HepG2 (cell line): ENCODE results near the gene NKX6-2. TPM values are rescaled to one million over a fixed set of nuclear protein-coding genes. Genes with fewer than 3 reads are reported as not detected.

Source experiments
- ATAC-seq: fragments of 200-7000 bp; cut with Tn5 transposase; 3 replicates; pipeline ENCODE4 v1.9.1; 2020; ENCODE audit warnings: mild to moderate bottlenecking, moderate library complexity
- BruUV-seq: library from RNA; stranded (reverse); fragments of 400-500 nt; replicated peaks from 2 replicates; lab custom pipeline; 2021; lab: Mats Ljungman, UMichigan
- CTCF ChIA-PET: fragments of 300-600 bp; formaldehyde crosslinking; extraction: SDS; loops from one replicate; lab custom pipeline; 2021; ENCODE audit warnings: low total read pairs, inconsistent platforms, low intra/inter-chr PET ratio; lab: Yijun Ruan, JAX
- POLR2A ChIA-PET: fragments of 350-600 bp; sonication (Branson Sonifier 250); formaldehyde crosslinking; loops from one replicate; lab custom pipeline; 2020; ENCODE audit warnings: antibody characterized with exemption, inconsistent platforms; lab: Yijun Ruan, JAX
- DNase-seq: peaks from one replicate; pipeline ENCODE4 v3.0.0-alpha.2; 2015; ENCODE audit warnings: low spot score
- FAIRE-seq: peaks from 3 replicates; lab custom pipeline; 2011; peaks lifted over from hg19 to GRCh38; lab: Jason Lieb, UNC
- H2AFZ ChIP-seq: one replicate; pipeline ENCODE4 v1.6.1; 2011; ENCODE audit warnings: low read length, inconsistent platforms
- H3K27ac ChIP-seq: fragments of 300-600 bp; 3 replicates; pipeline ENCODE4 v1.8.0; 2011; ENCODE audit warnings: mixed run types, mild to moderate bottlenecking, mixed read lengths, low read length, inconsistent platforms; ENCODE audit not compliant: insufficient read depth; ENCODE audit errors: extremely low read length
- H3K27me3 ChIP-seq, 2 experiments: fragments of 200-600 bp in 1 of 2; 2 replicates in 1 of 2; 3 replicates in 1 of 2; pipeline versions ENCODE4 v1.6.0 to v1.8.0; 2011; ENCODE audit warnings: low read length in 2 of 2, mild to moderate bottlenecking in 2 of 2, moderate library complexity in 2 of 2, inconsistent platforms in 1 of 2; ENCODE audit not compliant: insufficient read depth in 2 of 2, control insufficient read depth in 1 of 2
- H3K36me3 ChIP-seq, 2 experiments: fragments of 200-600 bp in 1 of 2; replicated peaks in 1 of 2; 2 replicates in 1 of 2; 3 replicates in 1 of 2; pipeline versions ENCODE4 v1.5.1 to v1.8.0; 2011; ENCODE audit warnings: low read length in 2 of 2, inconsistent platforms in 1 of 2; ENCODE audit not compliant: insufficient read depth in 2 of 2, control insufficient read depth in 1 of 2
- H3K4me1 ChIP-seq: 2 replicates; pipeline ENCODE4 v1.5.1; 2012; ENCODE audit warnings: low read length, inconsistent platforms; ENCODE audit not compliant: insufficient read depth
- H3K4me2 ChIP-seq: 2 replicates; pipeline ENCODE4 v1.6.0; 2011; ENCODE audit warnings: low read depth, low read length, inconsistent platforms
- H3K4me3 ChIP-seq, 3 experiments: fragments of 200-600 bp in 1 of 3; sonication (generic), shearing (Covaris generic) in 1 of 3; replicated peaks in 1 of 3; 2 replicates each; pipeline ENCODE4 v1.5.1; 2011 to 2016; ENCODE audit warnings: low read length in 3 of 3, inconsistent platforms in 2 of 3, low read depth in 2 of 3, mild to moderate bottlenecking in 2 of 3, control low read depth in 1 of 3, mixed read lengths in 1 of 3; ENCODE audit not compliant: insufficient read depth in 1 of 3
- H3K79me2 ChIP-seq: one replicate; pipeline ENCODE4 v1.6.1; 2011; ENCODE audit warnings: low read length, inconsistent platforms; ENCODE audit not compliant: insufficient read depth
- H3K9ac ChIP-seq: 2 replicates; pipeline ENCODE4 v1.6.0; 2011; ENCODE audit warnings: mild to moderate bottlenecking, low read depth, low read length, inconsistent platforms; ENCODE audit not compliant: insufficient read depth
- H3K9me3 ChIP-seq: 2 replicates; pipeline ENCODE4 v1.5.1; 2012; ENCODE audit warnings: mild to moderate bottlenecking, low read length
- H4K20me1 ChIP-seq: 2 replicates; pipeline ENCODE4 v1.6.0; 2011; ENCODE audit warnings: inconsistent platforms, mild to moderate bottlenecking, low read length, moderate library complexity; ENCODE audit not compliant: insufficient read depth
- GTF3A ChIP-seq: sonication (generic); formaldehyde crosslinking; conservative IDR thresholded peaks from 2 replicates; pipeline ENCODE4 v1.4.0; 2020; ENCODE audit warnings: mild to moderate bottlenecking, missing genetic modification reagents
- KAT7 ChIP-seq: IDR thresholded peaks from 2 replicates; pipeline ENCODE4 v1.6.1; 2018; ENCODE audit warnings: borderline replicate concordance, missing compliant biosample characterization
- NR2C2 ChIP-seq: sonication (generic); formaldehyde crosslinking; IDR thresholded peaks from 2 replicates; pipeline ENCODE4 v1.4.0; 2020; ENCODE audit warnings: missing genetic modification reagents, mild to moderate bottlenecking, moderate library complexity, borderline replicate concordance
- PCBP2 ChIP-seq: fragments of 200-400 bp; formaldehyde crosslinking; optimal IDR thresholded peaks from 2 replicates; pipeline ENCODE3; 2018; ENCODE audit warnings: low read length, low read depth; ENCODE audit not compliant: poor library complexity, severe bottlenecking
- PHF8 ChIP-seq: sonication (generic); formaldehyde crosslinking; IDR thresholded peaks from 2 replicates; pipeline ENCODE4 v1.5.0; 2020; ENCODE audit warnings: missing genetic modification reagents
- ZNF34 ChIP-seq: sonication (generic); formaldehyde crosslinking; IDR thresholded peaks from 2 replicates; pipeline ENCODE4 v1.4.0; 2020; ENCODE audit warnings: mild to moderate bottlenecking, missing genetic modification reagents, borderline replicate concordance
- ZNF468 ChIP-seq: sonication (generic); formaldehyde crosslinking; IDR thresholded peaks from 2 replicates; pipeline ENCODE4 v1.8.0; 2022; ENCODE audit warnings: mild to moderate bottlenecking, moderate library complexity, missing genetic modification reagents
- ZNF501 ChIP-seq: sonication (generic); formaldehyde crosslinking; IDR thresholded peaks from 2 replicates; pipeline ENCODE4 v1.5.1; 2020; ENCODE audit warnings: mild to moderate bottlenecking, moderate library complexity, missing genetic modification reagents
- WGBS: methylation state at CpG from one replicate; pipeline ENCODE4 v1.1.6; 2017; ENCODE audit warnings: low lambda C conversion rate; 5-methylcytosine and 5-hydroxymethylcytosine counted together
- in situ Hi-C: cut with HindIII; loops from 2 replicates; pipeline ENCODE4 v1.10.0; 2017; ENCODE audit warnings: low pct_unique_long_range_greater_than_20kb; ENCODE audit not compliant: extremely low pct_ligation_motif_present
- intact Hi-C: fragments of 100-400 bp; cut with micrococcal nuclease; formaldehyde crosslinking; loops from one replicate; pipeline ENCODE4 v1.10.0; 2022; ENCODE audit not compliant: unreplicated experiment
- polyA plus RNA-seq, 8 experiments: library from polyadenylated mRNA; depleted of rRNA in 3 of 8; stranded (reverse) in 7 of 8; unstranded in 1 of 8; fragments of >200 nt; fragmentation: Illumina TruSeq in 4 of 8; extraction: Trizol in 4 of 8; gene quantifications; 2 replicates each; pipeline versions ENCODE4 v1.2.1 to v1.2.3, GENCODE V29; 2011 to 2016; ENCODE audit warnings: low read depth in 4 of 8, missing spikeins in 1 of 8, mixed read lengths in 1 of 8; ENCODE audit not compliant: insufficient read depth in 1 of 8
- total RNA-seq, 5 experiments: library from RNA; depleted of rRNA; stranded (reverse); fragments of >200 nt; fragmentation: Illumina TruSeq; extraction: Trizol; gene quantifications; 2 replicates each; pipeline ENCODE4 v1.2.3, GENCODE V29; 2016; ENCODE audit warnings: low read depth in 1 of 5
- TF ChIP-seq, protein P1 (sequence below): sonication (generic); formaldehyde crosslinking; IDR thresholded peaks from 2 replicates; pipeline ENCODE4 v1.5.0; 2020; ENCODE audit warnings: mild to moderate bottlenecking, missing genetic modification reagents, moderate library complexity
- TF ChIP-seq, protein P2 (sequence below): sonication (generic); formaldehyde crosslinking; IDR thresholded peaks from 2 replicates; pipeline ENCODE4 v1.5.0; 2020; ENCODE audit warnings: missing genetic modification reagents

Gene NKX6-2
- total and polyA plus RNA-seq, 2 of the 13 experiments (the other 11 are each of a cell fraction or from before 2014, with no cell fraction given), result not detected

DNA sequence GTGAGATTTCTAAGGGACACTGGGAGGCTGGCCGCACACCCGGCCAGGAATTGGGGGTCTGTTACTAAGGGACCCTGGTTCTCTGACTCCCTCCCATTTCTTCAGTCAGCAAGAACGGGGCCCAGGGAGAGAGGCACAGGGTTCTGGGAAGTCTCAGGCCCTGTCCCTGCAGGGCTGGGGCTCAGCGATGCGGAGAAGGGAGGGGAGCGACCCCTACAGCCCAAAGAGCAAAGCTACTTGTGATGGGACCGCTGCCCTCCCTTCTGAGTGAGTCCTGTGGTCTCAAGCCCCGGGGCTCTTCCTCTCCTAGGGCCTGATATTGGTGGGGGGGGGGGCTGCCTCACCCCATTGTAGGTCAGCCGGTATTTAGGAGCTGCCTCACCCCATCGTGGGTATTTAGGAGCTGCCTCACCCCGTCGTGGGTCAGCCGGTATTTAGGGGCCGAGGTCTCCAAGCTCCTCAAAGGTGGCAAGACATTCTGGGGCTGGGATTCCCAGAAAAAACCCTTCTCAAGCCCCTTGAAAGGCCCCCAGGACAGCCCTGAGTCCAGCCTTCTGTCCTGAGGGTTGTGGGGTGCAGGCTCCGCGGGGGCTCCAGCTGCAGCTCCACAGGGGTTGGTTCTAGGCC is 16.9 kb upstream of the NKX6-2 start:
- FAIRE-seq, result no peak
- TF ChIP-seq ZNF468 (CRISPR knock-in tag) (no peak), ZNF501 (CRISPR knock-in tag) (no peak), KAT7 (CRISPR knock-in tag) (no peak)
- TF ChIP-seq, protein P1, sequence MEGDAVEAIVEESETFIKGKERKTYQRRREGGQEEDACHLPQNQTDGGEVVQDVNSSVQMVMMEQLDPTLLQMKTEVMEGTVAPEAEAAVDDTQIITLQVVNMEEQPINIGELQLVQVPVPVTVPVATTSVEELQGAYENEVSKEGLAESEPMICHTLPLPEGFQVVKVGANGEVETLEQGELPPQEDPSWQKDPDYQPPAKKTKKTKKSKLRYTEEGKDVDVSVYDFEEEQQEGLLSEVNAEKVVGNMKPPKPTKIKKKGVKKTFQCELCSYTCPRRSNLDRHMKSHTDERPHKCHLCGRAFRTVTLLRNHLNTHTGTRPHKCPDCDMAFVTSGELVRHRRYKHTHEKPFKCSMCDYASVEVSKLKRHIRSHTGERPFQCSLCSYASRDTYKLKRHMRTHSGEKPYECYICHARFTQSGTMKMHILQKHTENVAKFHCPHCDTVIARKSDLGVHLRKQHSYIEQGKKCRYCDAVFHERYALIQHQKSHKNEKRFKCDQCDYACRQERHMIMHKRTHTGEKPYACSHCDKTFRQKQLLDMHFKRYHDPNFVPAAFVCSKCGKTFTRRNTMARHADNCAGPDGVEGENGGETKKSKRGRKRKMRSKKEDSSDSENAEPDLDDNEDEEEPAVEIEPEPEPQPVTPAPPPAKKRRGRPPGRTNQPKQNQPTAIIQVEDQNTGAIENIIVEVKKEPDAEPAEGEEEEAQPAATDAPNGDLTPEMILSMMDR (CRISPR knock-in tag), result peak; percentile 57
- Histone ChIP-seq H3K9me3 (no peaks in the 10 kb centered on the region), H3K27ac (no peak overlapping the region), H3K9ac (no peak overlapping the region), H4K20me1 (no peaks in the 10 kb centered on the region), H3K36me3 (no peaks in the 10 kb centered on the region), H2AFZ (no peak overlapping the region), H3K4me3 (no peak overlapping the region), H3K27me3 (peaks cover 4 to 45% of the 10 kb centered on the region in 2 experiments; a peak in 4 of 5 replicates), H3K79me2 (no peaks in the 10 kb centered on the region), H3K4me1 (no peaks in the 10 kb centered on the region), H3K4me2 (no peak overlapping the region)
- 40% methylated on average over 9 of the region's 16 CpGs for WGBS
- ATAC-seq, result peak; percentile 72
- no TSS peak for BruUV-seq
- ChIA-PET CTCF (no interaction called here), POLR2A (no interaction called here)
- intact Hi-C loops (no loop called here), in situ Hi-C loops (loop anchor here (5.0 kb wide), 1 partner anchor 151 kb away; no protein-coding TSS in a partner anchor)
- DNase-seq, result peak; percentile 29

DNA sequence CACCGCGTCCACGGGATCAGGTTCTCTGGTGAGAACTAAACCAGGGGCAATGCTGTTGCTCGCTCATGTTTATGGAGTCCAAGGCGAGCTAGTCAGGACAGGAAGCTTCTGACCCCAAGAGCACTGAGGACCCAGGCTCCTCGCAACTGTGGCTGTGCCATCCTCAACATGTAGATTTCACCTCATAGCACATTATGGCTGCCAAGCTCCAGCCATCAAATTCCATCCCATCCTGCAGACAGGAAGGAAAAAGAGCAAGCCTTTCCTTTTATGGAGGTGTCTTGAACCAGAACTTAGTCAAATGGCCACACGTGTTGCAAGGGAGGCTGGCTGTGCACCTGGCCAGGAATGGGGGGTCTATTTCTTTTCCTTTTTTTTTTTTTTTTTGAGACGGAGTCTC is 16.1 kb upstream of the NKX6-2 start:
- Histone ChIP-seq H3K36me3 (no peaks in the 10 kb centered on the region), H3K4me2 (no peak overlapping the region), H4K20me1 (no peaks in the 10 kb centered on the region), H3K27ac (no peak overlapping the region), H3K4me1 (no peaks in the 10 kb centered on the region), H3K4me3 (no peak overlapping the region), H3K9me3 (no peaks in the 10 kb centered on the region), H3K9ac (no peak overlapping the region), H3K79me2 (no peaks in the 10 kb centered on the region), H2AFZ (no peak overlapping the region), H3K27me3 (peaks cover 3 to 50% of the 10 kb centered on the region in 2 experiments)
- FAIRE-seq, result no peak
- 28% methylated on average over 4 of the region's 8 CpGs for WGBS
- in situ Hi-C loops, result loop anchor here (5.0 kb wide), 1 partner anchor 150 kb away; no protein-coding TSS in a partner anchor
- ChIA-PET POLR2A (no interaction called here), CTCF (no interaction called here)
- no peak for DNase-seq
- no peak for ATAC-seq
- intact Hi-C loops, result no loop called here
- TF ChIP-seq, protein P2, sequence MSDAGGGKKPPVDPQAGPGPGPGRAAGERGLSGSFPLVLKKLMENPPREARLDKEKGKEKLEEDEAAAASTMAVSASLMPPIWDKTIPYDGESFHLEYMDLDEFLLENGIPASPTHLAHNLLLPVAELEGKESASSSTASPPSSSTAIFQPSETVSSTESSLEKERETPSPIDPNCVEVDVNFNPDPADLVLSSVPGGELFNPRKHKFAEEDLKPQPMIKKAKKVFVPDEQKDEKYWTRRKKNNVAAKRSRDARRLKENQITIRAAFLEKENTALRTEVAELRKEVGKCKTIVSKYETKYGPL, result no peak
- TF ChIP-seq PHF8 (CRISPR knock-in tag), result no peak
- TF ChIP-seq GTF3A, result no peak
- no peak for TF ChIP-seq ZNF34 (CRISPR knock-in tag)
- no peak for TF ChIP-seq NR2C2 (CRISPR knock-in tag)
- TF ChIP-seq PCBP2, result no peak
- no TSS peak for BruUV-seq
